Measurements from ENCODE around the gene CCL26. TPM values are rescaled to one million over a fixed set of nuclear protein-coding genes. Genes with fewer than 3 reads are reported as not detected.

Gene CCL26
- total and polyA plus RNA-seq, 2 of the 13 experiments (the other 11 are each of a cell fraction or from before 2014, with no cell fraction given) = 0.16 TPM; not detected in 1

DNA sequence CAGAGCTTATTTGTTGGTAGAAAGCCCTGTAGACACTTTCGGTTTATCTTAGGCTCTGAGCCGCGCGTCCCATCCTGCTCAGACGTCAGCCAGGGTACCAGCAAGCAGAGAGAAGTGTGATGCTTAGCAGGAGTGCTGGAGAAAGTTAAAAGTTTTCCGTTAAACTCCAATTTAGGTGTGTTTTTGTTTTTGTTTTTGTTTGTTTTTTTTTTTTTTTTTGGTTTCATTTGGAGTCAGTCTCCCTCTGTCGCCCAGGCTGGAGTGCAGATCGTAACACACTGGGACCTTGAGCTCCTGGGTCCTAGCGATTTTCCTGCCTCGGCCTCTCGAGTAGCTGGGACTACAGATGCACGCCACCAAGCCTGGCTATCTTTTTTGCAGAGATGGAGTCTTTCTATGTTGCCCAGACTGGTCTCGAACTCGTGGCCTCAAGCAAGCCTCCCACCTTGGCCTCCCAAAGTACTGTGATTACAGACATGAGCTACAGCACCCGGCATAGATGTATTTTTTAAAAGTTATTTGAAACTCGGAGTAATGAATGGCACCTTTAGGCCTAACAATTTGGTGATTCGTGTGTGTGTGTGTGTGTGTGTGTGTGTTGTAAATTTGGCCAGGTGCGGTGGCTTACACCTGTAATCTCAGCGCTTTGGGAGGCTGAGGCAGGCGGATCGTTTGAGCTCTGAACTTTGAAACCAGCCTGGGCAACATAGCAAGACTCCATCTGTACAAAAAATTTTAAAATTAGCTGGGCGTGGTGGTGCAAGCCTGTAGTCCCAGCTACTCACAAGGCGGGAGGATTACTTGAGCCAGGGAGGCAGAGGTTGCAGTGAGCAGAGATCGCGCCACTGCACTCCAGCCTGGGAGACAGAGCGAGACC, 32.0 kb downstream of the CCL26 start (continued):
- TF ChIP-seq, protein P1, sequence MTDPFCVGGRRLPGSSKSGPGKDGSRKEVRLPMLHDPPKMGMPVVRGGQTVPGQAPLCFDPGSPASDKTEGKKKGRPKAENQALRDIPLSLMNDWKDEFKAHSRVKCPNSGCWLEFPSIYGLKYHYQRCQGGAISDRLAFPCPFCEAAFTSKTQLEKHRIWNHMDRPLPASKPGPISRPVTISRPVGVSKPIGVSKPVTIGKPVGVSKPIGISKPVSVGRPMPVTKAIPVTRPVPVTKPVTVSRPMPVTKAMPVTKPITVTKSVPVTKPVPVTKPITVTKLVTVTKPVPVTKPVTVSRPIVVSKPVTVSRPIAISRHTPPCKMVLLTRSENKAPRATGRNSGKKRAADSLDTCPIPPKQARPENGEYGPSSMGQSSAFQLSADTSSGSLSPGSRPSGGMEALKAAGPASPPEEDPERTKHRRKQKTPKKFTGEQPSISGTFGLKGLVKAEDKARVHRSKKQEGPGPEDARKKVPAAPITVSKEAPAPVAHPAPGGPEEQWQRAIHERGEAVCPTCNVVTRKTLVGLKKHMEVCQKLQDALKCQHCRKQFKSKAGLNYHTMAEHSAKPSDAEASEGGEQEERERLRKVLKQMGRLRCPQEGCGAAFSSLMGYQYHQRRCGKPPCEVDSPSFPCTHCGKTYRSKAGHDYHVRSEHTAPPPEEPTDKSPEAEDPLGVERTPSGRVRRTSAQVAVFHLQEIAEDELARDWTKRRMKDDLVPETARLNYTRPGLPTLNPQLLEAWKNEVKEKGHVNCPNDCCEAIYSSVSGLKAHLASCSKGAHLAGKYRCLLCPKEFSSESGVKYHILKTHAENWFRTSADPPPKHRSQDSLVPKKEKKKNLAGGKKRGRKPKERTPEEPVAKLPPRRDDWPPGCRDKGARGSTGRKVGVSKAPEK (CRISPR knock-in tag; IDR thresholded peaks at IDR 0.05; ENCODE audit: borderline replicate concordance) = peak; percentile 25; the same call in 1 of the 2 replicates
- TF ChIP-seq JARID2 (CRISPR knock-in tag; IDR thresholded peaks at IDR 0.05; ENCODE audit: insufficient replicate concordance) (no peak), HDAC1 (CRISPR knock-in tag; IDR thresholded peaks at IDR 0.05) (no peak; the same call in 1 of the 2 replicates), KLF6 (CRISPR knock-in tag; IDR thresholded peaks at IDR 0.05) (no peak), GABPA (IDR thresholded peaks at IDR 0.05; ENCODE audit: low read depth, low read length) (no peak), GABPA (CRISPR knock-in tag; IDR thresholded peaks at IDR 0.05; ENCODE audit: low read depth) (no peak), ZFP82 (CRISPR knock-in tag; IDR thresholded peaks at IDR 0.05; ENCODE audit: borderline replicate concordance) (no peak), RAD21 (CRISPR knock-in tag; IDR thresholded peaks at IDR 0.05) (no peak), ZNF251 (CRISPR knock-in tag; IDR thresholded peaks at IDR 0.05) (no peak), ZNF333 (CRISPR knock-in tag; IDR thresholded peaks at IDR 0.05; ENCODE audit: borderline replicate concordance) (no peak), REPIN1 (CRISPR knock-in tag; IDR thresholded peaks at IDR 0.05; ENCODE audit: borderline replicate concordance, low read depth) (no peak), ELF4 (CRISPR knock-in tag; IDR thresholded peaks at IDR 0.05; ENCODE audit: borderline replicate concordance) (no peak), ZFP90 (CRISPR knock-in tag; IDR thresholded peaks at IDR 0.05; ENCODE audit: borderline replicate concordance) (no peak), ZNF44 (CRISPR knock-in tag; IDR thresholded peaks at IDR 0.05) (no peak), ZNF296 (CRISPR knock-in tag; conservative IDR thresholded peaks at IDR 0.05) (no peak), ZNF775 (CRISPR knock-in tag; IDR thresholded peaks at IDR 0.05; ENCODE audit: borderline replicate concordance) (no peak), ZNF234 (CRISPR knock-in tag; conservative IDR thresholded peaks at IDR 0.05) (no peak), NFRKB (IDR thresholded peaks at IDR 0.05) (no peak), ZFP41 (CRISPR knock-in tag; IDR thresholded peaks at IDR 0.05; ENCODE audit: borderline replicate concordance) (no peak)
- TF ChIP-seq, protein P2, sequence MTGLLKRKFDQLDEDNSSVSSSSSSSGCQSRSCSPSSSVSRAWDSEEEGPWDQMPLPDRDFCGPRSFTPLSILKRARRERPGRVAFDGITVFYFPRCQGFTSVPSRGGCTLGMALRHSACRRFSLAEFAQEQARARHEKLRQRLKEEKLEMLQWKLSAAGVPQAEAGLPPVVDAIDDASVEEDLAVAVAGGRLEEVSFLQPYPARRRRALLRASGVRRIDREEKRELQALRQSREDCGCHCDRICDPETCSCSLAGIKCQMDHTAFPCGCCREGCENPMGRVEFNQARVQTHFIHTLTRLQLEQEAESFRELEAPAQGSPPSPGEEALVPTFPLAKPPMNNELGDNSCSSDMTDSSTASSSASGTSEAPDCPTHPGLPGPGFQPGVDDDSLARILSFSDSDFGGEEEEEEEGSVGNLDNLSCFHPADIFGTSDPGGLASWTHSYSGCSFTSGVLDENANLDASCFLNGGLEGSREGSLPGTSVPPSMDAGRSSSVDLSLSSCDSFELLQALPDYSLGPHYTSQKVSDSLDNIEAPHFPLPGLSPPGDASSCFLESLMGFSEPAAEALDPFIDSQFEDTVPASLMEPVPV (CRISPR knock-in tag; IDR thresholded peaks at IDR 0.05) = no peak
- TF ChIP-seq, protein P3, sequence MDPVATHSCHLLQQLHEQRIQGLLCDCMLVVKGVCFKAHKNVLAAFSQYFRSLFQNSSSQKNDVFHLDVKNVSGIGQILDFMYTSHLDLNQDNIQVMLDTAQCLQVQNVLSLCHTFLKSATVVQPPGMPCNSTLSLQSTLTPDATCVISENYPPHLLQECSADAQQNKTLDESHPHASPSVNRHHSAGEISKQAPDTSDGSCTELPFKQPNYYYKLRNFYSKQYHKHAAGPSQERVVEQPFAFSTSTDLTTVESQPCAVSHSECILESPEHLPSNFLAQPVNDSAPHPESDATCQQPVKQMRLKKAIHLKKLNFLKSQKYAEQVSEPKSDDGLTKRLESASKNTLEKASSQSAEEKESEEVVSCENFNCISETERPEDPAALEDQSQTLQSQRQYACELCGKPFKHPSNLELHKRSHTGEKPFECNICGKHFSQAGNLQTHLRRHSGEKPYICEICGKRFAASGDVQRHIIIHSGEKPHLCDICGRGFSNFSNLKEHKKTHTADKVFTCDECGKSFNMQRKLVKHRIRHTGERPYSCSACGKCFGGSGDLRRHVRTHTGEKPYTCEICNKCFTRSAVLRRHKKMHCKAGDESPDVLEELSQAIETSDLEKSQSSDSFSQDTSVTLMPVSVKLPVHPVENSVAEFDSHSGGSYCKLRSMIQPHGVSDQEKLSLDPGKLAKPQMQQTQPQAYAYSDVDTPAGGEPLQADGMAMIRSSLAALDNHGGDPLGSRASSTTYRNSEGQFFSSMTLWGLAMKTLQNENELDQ (CRISPR knock-in tag; IDR thresholded peaks at IDR 0.05; ENCODE audit: borderline replicate concordance) = no peak

All from HepG2 (cell line).